ENCODE data around the gene POU2F1.
"Not testable (repeated sequence)": the region's sequence is repeated elsewhere in the genome, so short reads cannot be mapped to it uniquely, and the experiment has no call there.

POU2F1 gene

DNA sequence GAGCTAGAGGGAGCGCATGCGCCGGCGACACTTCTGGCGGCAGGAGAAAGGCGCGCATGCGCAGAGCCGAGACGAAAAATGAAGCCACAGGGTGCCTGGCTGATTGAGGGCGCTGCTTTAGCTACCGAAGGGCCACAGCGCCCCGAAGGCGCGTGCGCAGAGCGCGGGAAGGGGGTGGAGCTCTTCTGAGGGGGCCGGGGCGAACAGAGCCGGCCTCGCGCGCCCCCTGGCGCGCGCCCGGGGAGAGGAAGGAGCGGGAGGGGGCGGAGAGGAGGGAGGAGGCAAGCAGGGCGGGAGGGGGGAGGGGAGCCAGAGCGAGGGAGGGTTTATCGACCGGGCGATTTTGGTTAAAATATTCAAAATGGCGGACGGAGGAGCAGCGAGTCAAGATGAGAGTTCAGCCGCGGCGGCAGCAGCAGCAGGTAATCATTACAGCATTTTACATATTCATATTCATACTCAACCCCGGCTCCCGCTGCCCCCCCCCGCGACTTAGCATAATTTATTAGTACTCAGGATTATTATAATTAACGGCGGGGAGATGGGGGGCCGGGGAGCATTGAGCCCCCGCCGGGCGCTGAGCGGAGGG, at the start of gene POU2F1:
Gene POU2F1, plus strand, starts transcription at position 350 of the 589 bp plus-strand sequence. Its CDS starts 12 bp downstream, at position 362.
- peak; percentile 100 for DNase-seq

DNA sequence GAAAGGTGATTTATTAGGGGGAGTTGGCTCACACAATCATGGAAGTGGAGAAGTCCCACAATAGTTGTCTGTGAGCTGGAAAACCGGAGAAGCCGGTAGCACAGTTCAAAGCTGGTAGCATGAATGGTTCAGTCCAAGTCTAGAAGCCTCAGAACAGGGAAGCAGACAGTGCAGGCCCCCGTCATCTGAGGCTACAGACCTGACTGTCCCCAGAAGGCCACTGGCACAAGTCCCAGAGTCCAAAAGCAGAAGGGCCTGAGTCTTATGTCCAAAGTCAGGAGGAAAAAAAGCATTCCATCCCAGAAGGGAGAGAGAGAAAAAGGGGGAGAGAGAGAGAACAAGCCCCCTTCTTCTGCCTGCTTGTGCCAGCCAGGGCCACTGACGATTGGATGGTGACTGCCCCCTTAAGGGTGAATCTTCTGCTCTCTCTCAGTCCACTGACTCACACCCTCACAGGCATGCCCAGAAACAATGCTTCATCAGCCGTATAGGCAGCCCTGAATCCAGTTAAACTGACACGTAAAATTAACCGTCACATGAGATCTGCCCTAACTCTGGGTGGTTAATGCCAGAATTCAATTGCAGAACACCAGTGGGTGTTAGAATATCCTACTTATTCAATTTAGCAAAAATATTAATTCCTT, 49.3 kb upstream of the POU2F1 start:
- no peak for DNase-seq

DNA sequence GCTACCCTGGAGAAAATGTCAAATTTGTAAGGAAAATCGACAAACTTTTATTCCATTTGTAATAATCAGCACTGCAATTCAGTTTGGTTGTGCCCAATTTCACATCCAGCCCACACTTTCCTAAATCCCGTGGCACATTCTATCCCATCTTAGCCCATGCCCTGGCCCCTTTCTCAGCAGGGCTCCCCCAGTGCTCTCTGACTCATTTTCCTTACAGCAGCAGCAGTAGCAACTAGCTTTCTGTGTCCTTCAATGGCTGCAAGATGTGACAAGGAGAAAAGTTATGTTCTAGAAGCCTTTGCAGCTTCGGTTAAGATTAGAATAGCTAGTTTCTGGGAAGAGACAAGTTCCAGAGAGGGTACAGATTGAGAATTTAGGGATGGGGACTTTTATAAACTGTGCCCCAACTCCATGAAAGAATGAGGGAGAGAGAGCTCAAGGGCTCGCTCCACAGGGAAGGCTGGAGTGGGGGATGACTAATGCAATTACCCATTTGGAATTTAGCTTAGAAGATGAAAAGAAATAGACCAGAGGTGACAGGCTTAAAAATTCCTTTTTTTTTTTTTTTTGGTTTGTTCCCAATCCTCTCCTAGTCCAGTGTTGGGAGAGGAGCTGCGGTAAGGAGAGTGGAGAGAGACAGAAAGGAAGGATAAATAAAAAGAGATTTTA, 47.0 kb upstream of the POU2F1 start:
- no peak for DNase-seq

DNA sequence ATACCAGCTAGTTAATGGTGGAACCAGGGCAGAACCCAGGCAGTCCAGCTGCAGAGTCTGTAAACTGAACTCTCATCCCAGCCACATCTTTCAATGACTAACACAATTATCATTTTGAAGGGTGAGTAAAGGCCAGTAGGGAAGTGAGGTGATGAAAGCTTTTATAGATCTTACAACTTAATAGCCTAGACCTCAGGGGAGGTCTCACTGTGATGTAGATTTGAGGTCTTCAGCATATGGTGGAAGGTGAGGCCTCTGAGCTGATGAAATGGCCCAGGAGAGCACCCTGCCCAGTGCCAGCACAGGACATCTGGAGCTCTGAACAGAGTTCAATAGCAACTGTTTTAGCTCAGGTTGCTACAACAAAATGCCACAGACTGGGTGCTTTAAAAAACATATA, 44.8 kb upstream of the POU2F1 start:
- no peak for DNase-seq

DNA sequence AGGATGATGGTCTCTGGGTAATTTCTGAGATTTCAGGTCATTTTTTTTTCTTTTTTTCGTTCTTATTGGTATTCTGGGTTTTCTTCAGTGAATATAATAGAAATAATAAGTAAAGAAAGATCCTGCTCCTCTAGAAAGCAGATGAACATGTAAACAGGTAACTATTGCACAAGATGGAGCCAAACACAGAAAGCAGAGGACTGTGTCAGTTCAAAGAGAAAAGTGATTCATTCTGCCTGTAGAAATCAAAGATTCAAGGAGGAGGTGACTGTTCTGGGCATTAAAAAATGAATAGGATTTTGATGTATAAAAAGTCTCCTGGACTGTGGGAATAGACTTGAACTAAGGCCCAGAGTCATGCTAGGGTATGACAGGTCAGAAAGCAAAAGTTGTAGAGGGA, 41.9 kb upstream of the POU2F1 start:
- DNase-seq: no peak

GRCh38 chr1:167182571-167183320, 37.9 kb upstream of the POU2F1 start:
- no peak for DNase-seq

DNA sequence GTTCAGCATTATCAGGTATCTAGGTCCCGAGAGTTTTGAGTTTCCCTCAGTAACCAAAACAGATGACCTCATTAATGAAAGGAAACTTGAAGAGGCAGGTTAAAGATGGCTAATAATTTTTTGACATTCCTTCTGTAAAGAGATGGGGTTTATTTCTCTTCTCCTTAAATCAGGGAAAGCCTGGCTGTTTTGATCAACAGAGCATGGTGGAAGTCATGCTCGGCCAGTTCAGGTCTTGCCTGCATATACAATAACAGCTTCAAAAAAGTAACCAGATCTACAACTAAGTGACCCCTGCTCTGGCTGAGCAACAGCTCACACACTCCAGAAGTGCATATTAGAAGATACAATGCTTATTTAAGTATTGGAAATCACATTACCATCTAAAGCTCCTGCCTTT, 36.6 kb upstream of the POU2F1 start:
- no peak for DNase-seq

- no peak for DNase-seq
Measured at GRCh38 chr1:167185062-167185461, 35.6 kb upstream of the POU2F1 start.

DNA sequence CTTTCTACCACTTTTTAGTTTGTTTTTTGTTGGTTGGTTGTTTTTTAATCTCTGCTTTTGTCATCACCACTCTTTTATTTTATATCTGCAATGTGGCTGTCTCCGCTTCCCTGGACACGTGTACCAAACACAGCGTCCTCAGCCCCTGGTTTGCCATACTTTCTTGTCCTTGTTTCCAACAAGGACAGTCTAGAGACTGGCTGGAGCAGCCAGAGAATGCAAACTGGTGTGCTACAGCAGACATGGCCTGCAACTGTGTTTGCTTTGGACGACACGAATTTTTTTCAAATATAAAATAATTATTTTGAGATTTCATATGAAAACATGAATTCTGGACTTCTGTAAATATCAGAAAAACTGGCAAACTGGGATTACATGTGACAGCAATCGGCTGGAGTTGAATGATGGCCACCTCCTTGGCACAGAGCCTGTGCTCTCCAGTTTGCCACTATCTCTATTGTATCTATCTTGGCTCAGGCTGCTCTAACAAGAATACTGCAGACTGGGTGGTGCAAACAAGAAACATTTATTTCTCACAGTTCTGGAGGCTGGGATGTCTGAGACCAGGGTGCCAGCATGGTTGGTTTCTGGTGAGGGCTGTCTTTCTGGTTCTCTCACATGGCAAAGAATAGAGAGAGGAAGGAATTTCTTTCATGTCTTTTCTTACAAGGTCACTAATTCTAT, 34.6 kb upstream of the POU2F1 start:
- DNase-seq: no peak

GRCh38 chr1:167186771-167187170, 33.9 kb upstream of the POU2F1 start:
- no peak for DNase-seq

DNA sequence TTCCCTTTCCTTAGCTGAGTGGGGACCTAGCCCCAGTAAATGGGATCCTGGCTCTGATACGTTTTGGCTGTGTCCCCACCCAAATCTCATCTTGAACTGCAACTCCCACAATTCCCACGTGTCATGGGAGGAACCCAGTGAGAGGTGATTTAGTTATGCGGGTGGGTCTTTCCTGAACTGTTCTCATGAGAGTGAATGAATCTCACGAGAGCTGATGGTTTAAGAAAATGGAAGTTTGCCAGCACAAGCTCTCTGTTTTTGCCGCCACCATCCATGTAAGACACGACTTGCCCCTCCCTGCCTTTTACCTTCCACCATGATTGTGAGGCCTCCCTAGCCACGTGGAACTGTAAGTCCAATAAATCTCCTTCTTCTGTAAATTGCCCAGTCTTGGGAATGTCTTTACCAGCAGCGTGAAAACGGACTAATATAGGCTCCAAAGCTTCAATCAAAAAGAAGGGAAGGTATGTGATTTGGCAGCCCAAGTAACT, 29.9 kb upstream of the POU2F1 start:
- DNase-seq: no peak

GRCh38 chr1:167191958-167192357, 28.7 kb upstream of the POU2F1 start:
- no peak for DNase-seq

DNA sequence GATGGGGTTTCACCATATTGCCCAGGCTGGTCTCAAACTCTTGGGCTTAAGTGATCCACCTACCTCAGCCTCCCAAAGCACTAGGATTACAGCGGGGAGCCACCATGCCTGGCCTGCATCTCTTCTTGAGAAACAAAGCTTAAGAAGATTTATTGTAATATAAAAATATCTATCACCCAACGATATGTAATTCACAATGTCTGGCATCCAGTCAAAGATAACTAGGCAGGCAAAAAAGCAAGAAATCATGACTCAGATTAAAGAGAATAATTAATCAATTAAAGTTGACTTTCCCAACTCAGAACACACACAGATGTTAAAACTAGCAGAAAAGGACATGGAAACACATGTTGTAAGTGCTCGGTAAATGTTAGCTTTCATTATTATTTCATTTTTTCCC, 26.5 kb upstream of the POU2F1 start:
- no peak for DNase-seq

- no peak for DNase-seq
Measured at GRCh38 chr1:167196166-167196565, 24.5 kb upstream of the POU2F1 start.

DNA sequence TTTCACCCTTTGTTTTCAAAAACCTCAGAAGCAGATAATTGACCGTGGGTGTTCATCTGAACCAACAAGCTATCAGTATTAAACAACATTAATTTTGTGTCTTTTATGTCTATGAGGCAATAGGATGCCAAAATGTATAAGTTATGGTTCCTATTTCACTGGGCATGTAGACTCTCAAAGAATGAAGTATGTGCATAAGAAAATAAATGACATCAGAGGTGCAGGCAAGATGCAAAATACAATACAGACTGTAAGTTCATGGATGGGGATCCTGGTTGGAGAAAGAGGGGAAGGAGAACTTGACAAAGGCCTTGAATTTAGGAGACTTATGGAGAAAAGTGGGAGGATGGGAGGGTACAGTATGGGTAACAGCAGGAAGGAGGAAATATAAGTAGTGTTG, 23.4 kb upstream of the POU2F1 start:
- no peak for DNase-seq

- no peak for DNase-seq
Measured at GRCh38 chr1:167197692-167198091, 23.0 kb upstream of the POU2F1 start.

GRCh38 chr1:167198518-167199133, 22.1 kb upstream of the POU2F1 start:
- no peak for DNase-seq

- DNase-seq: no peak
Measured at GRCh38 chr1:167199656-167200055, 21.0 kb upstream of the POU2F1 start.

GRCh38 chr1:167200272-167200671, 20.4 kb upstream of the POU2F1 start:
- DNase-seq: no peak

DNA sequence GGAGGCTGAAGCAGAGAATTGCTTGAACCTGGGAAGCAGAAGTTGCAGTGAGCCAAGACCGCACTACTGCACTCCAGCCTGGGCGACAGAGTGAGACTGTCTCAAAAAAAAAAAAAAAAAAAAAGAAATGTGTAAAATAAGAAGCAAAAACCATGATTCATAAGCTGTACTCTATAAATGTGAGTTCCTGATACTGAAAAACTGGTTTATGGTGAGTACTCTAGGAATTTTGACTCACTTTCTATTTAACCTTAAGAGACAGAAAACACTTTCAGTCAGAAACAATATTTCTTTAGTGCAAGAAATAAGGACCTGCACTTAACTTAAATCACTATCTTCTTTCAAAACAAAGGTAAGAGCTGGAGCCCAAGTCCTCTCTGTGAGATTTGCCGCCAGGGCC, 19.9 kb upstream of the POU2F1 start:
- no peak for DNase-seq

DNA sequence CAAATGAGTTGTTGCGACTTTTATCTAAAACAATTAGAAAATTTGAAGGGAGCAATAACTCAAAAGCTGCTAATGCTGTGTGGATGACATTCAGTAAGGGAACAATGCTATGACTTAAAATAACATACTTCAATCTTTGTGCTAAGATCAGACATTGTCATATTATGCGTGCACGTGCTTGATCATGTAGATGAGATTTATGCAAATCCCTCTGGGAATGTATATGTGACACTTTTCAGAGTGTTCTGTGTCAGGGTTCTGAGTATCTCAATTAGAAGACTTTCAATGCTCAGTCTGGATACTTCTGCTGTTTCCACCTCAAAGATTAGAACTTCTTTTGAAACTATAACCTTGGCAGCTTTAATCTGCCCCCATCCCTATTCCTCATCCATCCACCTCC, 18.6 kb upstream of the POU2F1 start:
- no peak for DNase-seq

- DNase-seq: not testable (repeated sequence)
Measured at GRCh38 chr1:167205306-167206050, 15.2 kb upstream of the POU2F1 start.

All from activated effector memory CD4-positive, alpha-beta T cell treated with anti-CD3 and anti-CD28 coated beads, Interleukin-2, amount 50 U/mL, for 16 hours (primary cell).